ENCODE measurements around the gene LILRA1. TPM values are rescaled to one million over a fixed set of nuclear protein-coding genes. Genes with fewer than 3 reads are reported as not detected.

LILRA1 gene

GRCh38 chr19:54646331-54646841, 53.0 kb downstream of the LILRA1 start:
- Histone ChIP-seq H2BK120ac (ENCODE audit: low read depth, low read length) (no peak overlapping the region), H3K36me3 (ENCODE audit: control insufficient read depth, insufficient read depth, low read length) (no peaks in the 10 kb centered on the region), H3K4me3 (ENCODE audit: low read length) (no peak overlapping the region), H2AK5ac (ENCODE audit: low read length) (no peak overlapping the region), H3K4me2 (ENCODE audit: low read length) (no peak overlapping the region), H4K5ac (ENCODE audit: low read length) (no peak overlapping the region), H3K79me1 (ENCODE audit: low read length) (no peaks in the 10 kb centered on the region), H3K79me2 (ENCODE audit: control insufficient read depth, insufficient read depth, low read length) (no peaks in the 10 kb centered on the region), H2BK5ac (ENCODE audit: low read length) (no peak overlapping the region), H3K27me3 (ENCODE audit: insufficient read depth, low read length, poor library complexity) (no peaks in the 10 kb centered on the region), H3K27ac (ENCODE audit: low read depth, low read length) (no peak overlapping the region), H4K8ac (ENCODE audit: low read depth, low read length) (no peak overlapping the region), H3K56ac (ENCODE audit: low read length) (no peak overlapping the region), H3K9ac (ENCODE audit: low read length) (no peak overlapping the region), H3K23ac (ENCODE audit: low read length) (no peak overlapping the region), H3K18ac (ENCODE audit: low read length) (no peak overlapping the region), H2BK15ac (replicated peaks; ENCODE audit: low read depth) (no peak overlapping the region), H3K4ac (ENCODE audit: low read depth, low read length) (no peak overlapping the region), H3K4me1 (ENCODE audit: control insufficient read depth, low read depth, low read length) (no peaks in the 10 kb centered on the region)
- DNase-seq = no peak
- WGBS (ENCODE audit: extremely low coverage, insufficient coverage, low lambda C conversion rate) = no CpG with 5 or more reads among the region's 19 CpGs

- H3K18ac ChIP-seq (ENCODE audit: low read length) = no peak overlapping the region
- no peak overlapping the region for H4K8ac ChIP-seq (ENCODE audit: low read depth, low read length)
- H3K56ac ChIP-seq (ENCODE audit: low read length) = no peak overlapping the region
- DNase-seq = no peak
- H3K27me3 ChIP-seq (ENCODE audit: insufficient read depth, low read length, poor library complexity) = no peaks in the 10 kb centered on the region
- H3K27ac ChIP-seq (ENCODE audit: low read depth, low read length) = no peak overlapping the region
- H3K4ac ChIP-seq (ENCODE audit: low read depth, low read length) = no peak overlapping the region
- H3K79me2 ChIP-seq (ENCODE audit: control insufficient read depth, insufficient read depth, low read length) = no peaks in the 10 kb centered on the region
- H2BK15ac ChIP-seq (replicated peaks; ENCODE audit: low read depth) = no peak overlapping the region
- no peak overlapping the region for H3K23ac ChIP-seq (ENCODE audit: low read length)
- H3K4me2 ChIP-seq (ENCODE audit: low read length) = no peak overlapping the region
- H3K79me1 ChIP-seq (ENCODE audit: low read length) = no peaks in the 10 kb centered on the region
- no peak overlapping the region for H3K4me3 ChIP-seq (ENCODE audit: low read length)
- H3K4me1 ChIP-seq (ENCODE audit: control insufficient read depth, low read depth, low read length) = no peaks in the 10 kb centered on the region
- no CpG with 5 or more reads among the region's 4 CpGs for WGBS (ENCODE audit: extremely low coverage, insufficient coverage, low lambda C conversion rate)
- no peak overlapping the region for H3K9ac ChIP-seq (ENCODE audit: low read length)
- no peak overlapping the region for H4K5ac ChIP-seq (ENCODE audit: low read length)
- H2BK120ac ChIP-seq (ENCODE audit: low read depth, low read length) = no peak overlapping the region
- no peaks in the 10 kb centered on the region for H3K36me3 ChIP-seq (ENCODE audit: control insufficient read depth, insufficient read depth, low read length)
- no peak overlapping the region for H2AK5ac ChIP-seq (ENCODE audit: low read length)
- no peak overlapping the region for H2BK5ac ChIP-seq (ENCODE audit: low read length)
These were observed 54.7 kb downstream of the LILRA1 start for GRCh38 chr19:54648129-54648528.

- no CpG with 5 or more reads among the region's 6 CpGs for WGBS (ENCODE audit: extremely low coverage, insufficient coverage, low lambda C conversion rate)
- Histone ChIP-seq H3K4me2 (ENCODE audit: low read length) (no peak overlapping the region), H3K79me1 (ENCODE audit: low read length) (no peaks in the 10 kb centered on the region), H3K4ac (ENCODE audit: low read depth, low read length) (no peak overlapping the region), H3K4me3 (ENCODE audit: low read length) (no peak overlapping the region), H3K36me3 (ENCODE audit: control insufficient read depth, insufficient read depth, low read length) (no peaks in the 10 kb centered on the region), H3K9ac (ENCODE audit: low read length) (no peak overlapping the region), H3K4me1 (ENCODE audit: control insufficient read depth, low read depth, low read length) (no peaks in the 10 kb centered on the region), H4K8ac (ENCODE audit: low read depth, low read length) (no peak overlapping the region), H2AK5ac (ENCODE audit: low read length) (no peak overlapping the region), H3K27me3 (ENCODE audit: insufficient read depth, low read length, poor library complexity) (no peaks in the 10 kb centered on the region), H3K18ac (ENCODE audit: low read length) (no peak overlapping the region), H3K27ac (ENCODE audit: low read depth, low read length) (no peak overlapping the region), H3K79me2 (ENCODE audit: control insufficient read depth, insufficient read depth, low read length) (no peaks in the 10 kb centered on the region), H3K23ac (ENCODE audit: low read length) (no peak overlapping the region), H3K56ac (ENCODE audit: low read length) (no peak overlapping the region), H2BK120ac (ENCODE audit: low read depth, low read length) (no peak overlapping the region), H4K5ac (ENCODE audit: low read length) (no peak overlapping the region), H2BK5ac (ENCODE audit: low read length) (no peak overlapping the region), H2BK15ac (replicated peaks; ENCODE audit: low read depth) (no peak overlapping the region)
- DNase-seq = no peak
These were observed 56.8 kb downstream of the LILRA1 start for GRCh38 chr19:54650108-54650655.

Small RNA genes lying within 50 kb of the gene (small RNA-seq; reads per million reads assigned to genes)
- gene AC245036.2 (ENCODE audit: insufficient read depth) = not detected
- gene AC245036.3 (ENCODE audit: insufficient read depth) = not detected
- not detected for gene MIR8061 (ENCODE audit: insufficient read depth)

Measured in mesendoderm (in vitro differentiated cells).